Peyer's patch (tissue), 4 donors: ENCODE results near the gene CTSG.

Source experiments
- POLR2A ChIP-seq, 2 donors: fragments of 450-650 bp; IDR thresholded peaks; one replicate each; pipeline ENCODE4 v1.5.1; 2017; ENCODE audit warnings: antibody characterized with exemption in 2 of 2, mild to moderate bottlenecking in 2 of 2, moderate library complexity in 2 of 2
- TF ChIP-seq, protein P1 (sequence below), 6 experiments: fragments of 450-650 bp in 4 of 6; fragments of 200-600 bp in 2 of 6; sonication (generic) in 1 of 6; IDR thresholded peaks; one replicate each; pipeline ENCODE4 v1.5.1; 2017 to 2019; ENCODE audit warnings: antibody characterized with exemption in 6 of 6, mild to moderate bottlenecking in 3 of 6, moderate library complexity in 1 of 6

GRCh38 chr14:24607635-24608514 lies 31.8 kb upstream of the CTSG start:
- TF ChIP-seq, protein P1, sequence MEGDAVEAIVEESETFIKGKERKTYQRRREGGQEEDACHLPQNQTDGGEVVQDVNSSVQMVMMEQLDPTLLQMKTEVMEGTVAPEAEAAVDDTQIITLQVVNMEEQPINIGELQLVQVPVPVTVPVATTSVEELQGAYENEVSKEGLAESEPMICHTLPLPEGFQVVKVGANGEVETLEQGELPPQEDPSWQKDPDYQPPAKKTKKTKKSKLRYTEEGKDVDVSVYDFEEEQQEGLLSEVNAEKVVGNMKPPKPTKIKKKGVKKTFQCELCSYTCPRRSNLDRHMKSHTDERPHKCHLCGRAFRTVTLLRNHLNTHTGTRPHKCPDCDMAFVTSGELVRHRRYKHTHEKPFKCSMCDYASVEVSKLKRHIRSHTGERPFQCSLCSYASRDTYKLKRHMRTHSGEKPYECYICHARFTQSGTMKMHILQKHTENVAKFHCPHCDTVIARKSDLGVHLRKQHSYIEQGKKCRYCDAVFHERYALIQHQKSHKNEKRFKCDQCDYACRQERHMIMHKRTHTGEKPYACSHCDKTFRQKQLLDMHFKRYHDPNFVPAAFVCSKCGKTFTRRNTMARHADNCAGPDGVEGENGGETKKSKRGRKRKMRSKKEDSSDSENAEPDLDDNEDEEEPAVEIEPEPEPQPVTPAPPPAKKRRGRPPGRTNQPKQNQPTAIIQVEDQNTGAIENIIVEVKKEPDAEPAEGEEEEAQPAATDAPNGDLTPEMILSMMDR (IDR thresholded peaks at IDR 0.05) = no peak
- TF ChIP-seq POLR2A (IDR thresholded peaks at IDR 0.05) = no peak
